HEK293 (cell line): ENCODE results near the gene TAP2.

Experiments
- BCL11B ChIP-seq: fragments of 450-650 bp; formaldehyde crosslinking; IDR thresholded peaks from 2 replicates; pipeline ENCODE4 v1.5.1; 2016; ENCODE audit warnings: low read depth, missing biosample characterization, missing genetic modification characterization
- CTCF ChIP-seq: fragments of 450-650 bp; formaldehyde crosslinking; IDR thresholded peaks from 2 replicates; pipeline ENCODE4 v1.5.1; 2016; ENCODE audit warnings: missing biosample characterization, missing genetic modification characterization
- EGR2 ChIP-seq: fragments of 450-650 bp; formaldehyde crosslinking; IDR thresholded peaks from 2 replicates; pipeline ENCODE4 v1.5.1; 2016; ENCODE audit warnings: low read depth, missing biosample characterization, missing genetic modification characterization
- KLF10 ChIP-seq: fragments of 450-650 bp; IDR thresholded peaks from 2 replicates; pipeline ENCODE4 v1.5.1; 2018; ENCODE audit warnings: missing biosample characterization, mild to moderate bottlenecking, missing genetic modification characterization
- OSR2 ChIP-seq: fragments of 450-650 bp; formaldehyde crosslinking; IDR thresholded peaks from 2 replicates; pipeline ENCODE4 v1.5.1; 2016; ENCODE audit warnings: missing biosample characterization, missing genetic modification characterization
- RBAK ChIP-seq: fragments of 450-650 bp; formaldehyde crosslinking; IDR thresholded peaks from 2 replicates; pipeline ENCODE4 v1.5.1; 2016; ENCODE audit warnings: missing biosample characterization, missing genetic modification characterization
- SETDB1 ChIP-seq: IDR thresholded peaks from one replicate; pipeline ENCODE4 v1.6.1; 2017; ENCODE audit warnings: mild to moderate bottlenecking, low read length, moderate library complexity, mixed read lengths; ENCODE audit not compliant: insufficient read length
- TCF7L2 ChIP-seq: IDR thresholded peaks from 2 replicates; pipeline ENCODE4 v1.6.1; 2011; ENCODE audit warnings: low read depth, mild to moderate bottlenecking, inconsistent platforms, low read length, moderate library complexity, borderline replicate concordance
- ZBTB21 ChIP-seq: fragments of 450-650 bp; formaldehyde crosslinking; IDR thresholded peaks from 2 replicates; pipeline ENCODE4 v1.5.1; 2017; ENCODE audit warnings: missing biosample characterization, missing genetic modification characterization
- ZBTB26 ChIP-seq: fragments of 450-650 bp; formaldehyde crosslinking; optimal IDR thresholded peaks from 2 replicates; pipeline ENCODE3; 2016; ENCODE audit warnings: missing biosample characterization, mild to moderate bottlenecking, missing genetic modification characterization
- ZBTB48 ChIP-seq: fragments of 450-650 bp; formaldehyde crosslinking; IDR thresholded peaks from 2 replicates; pipeline ENCODE4 v1.5.1; 2016; ENCODE audit warnings: missing biosample characterization, missing genetic modification characterization
- ZNF138 ChIP-seq: fragments of 450-650 bp; formaldehyde crosslinking; IDR thresholded peaks from 2 replicates; pipeline ENCODE4 v1.5.1; 2016; ENCODE audit warnings: missing biosample characterization, missing genetic modification characterization, borderline replicate concordance
- ZNF175 ChIP-seq: fragments of 450-650 bp; formaldehyde crosslinking; IDR thresholded peaks from 2 replicates; pipeline ENCODE4 v1.5.1; 2016; ENCODE audit warnings: missing biosample characterization, missing genetic modification characterization
- ZNF214 ChIP-seq: fragments of 450-650 bp; formaldehyde crosslinking; IDR thresholded peaks from 2 replicates; pipeline ENCODE4 v1.5.1; 2017; ENCODE audit warnings: missing biosample characterization, mild to moderate bottlenecking, missing genetic modification characterization, borderline replicate concordance
- ZNF23 ChIP-seq: fragments of 450-650 bp; formaldehyde crosslinking; IDR thresholded peaks from 2 replicates; pipeline ENCODE4 v1.5.1; 2016; ENCODE audit warnings: missing biosample characterization, missing genetic modification characterization, borderline replicate concordance
- ZNF239 ChIP-seq: fragments of 450-650 bp; formaldehyde crosslinking; IDR thresholded peaks from 2 replicates; pipeline ENCODE4 v1.5.1; 2016; ENCODE audit warnings: missing biosample characterization, missing genetic modification characterization
- ZNF335 ChIP-seq: fragments of 450-650 bp; formaldehyde crosslinking; conservative IDR thresholded peaks from 2 replicates; pipeline ENCODE4 v1.5.1; 2016; ENCODE audit warnings: missing biosample characterization, missing genetic modification characterization
- ZNF350 ChIP-seq: fragments of 450-650 bp; formaldehyde crosslinking; IDR thresholded peaks from 2 replicates; pipeline ENCODE4 v1.5.0; 2017; ENCODE audit warnings: missing biosample characterization, mild to moderate bottlenecking, missing genetic modification characterization
- ZNF48 ChIP-seq: fragments of 450-650 bp; formaldehyde crosslinking; IDR thresholded peaks from 2 replicates; pipeline ENCODE4 v1.5.1; 2016; ENCODE audit warnings: missing biosample characterization, missing genetic modification characterization
- ZNF514 ChIP-seq: fragments of 450-650 bp; formaldehyde crosslinking; IDR thresholded peaks from 2 replicates; pipeline ENCODE4 v1.5.1; 2016; ENCODE audit warnings: missing biosample characterization, missing genetic modification characterization
- ZNF544 ChIP-seq: fragments of 450-650 bp; formaldehyde crosslinking; IDR thresholded peaks from 2 replicates; pipeline ENCODE4 v1.5.0; 2017; ENCODE audit warnings: missing biosample characterization, missing genetic modification characterization
- ZNF560 ChIP-seq: fragments of 450-650 bp; formaldehyde crosslinking; IDR thresholded peaks from 2 replicates; pipeline ENCODE4 v1.5.1; 2017; ENCODE audit warnings: missing biosample characterization, missing genetic modification characterization, borderline replicate concordance
- ZNF561 ChIP-seq: fragments of 450-650 bp; IDR thresholded peaks from 2 replicates; pipeline ENCODE4 v1.5.1; 2018; ENCODE audit warnings: missing biosample characterization, missing genetic modification characterization, borderline replicate concordance
- ZNF704 ChIP-seq: fragments of 450-650 bp; formaldehyde crosslinking; IDR thresholded peaks from 2 replicates; pipeline ENCODE4 v1.5.1; 2016; ENCODE audit warnings: missing biosample characterization, missing genetic modification characterization
- ZNF837 ChIP-seq: fragments of 450-650 bp; formaldehyde crosslinking; IDR thresholded peaks from 2 replicates; pipeline ENCODE4 v1.5.1; 2016; ENCODE audit warnings: missing biosample characterization, missing genetic modification characterization
- ZSCAN23 ChIP-seq: fragments of 450-650 bp; formaldehyde crosslinking; IDR thresholded peaks from 2 replicates; pipeline ENCODE4 v1.5.1; 2016; ENCODE audit warnings: missing biosample characterization, missing genetic modification characterization
- TF ChIP-seq, protein P1 (sequence below): fragments of 450-650 bp; formaldehyde crosslinking; IDR thresholded peaks from 2 replicates; pipeline ENCODE4 v1.5.1; 2016; ENCODE audit warnings: missing biosample characterization, missing genetic modification characterization
- TF ChIP-seq, protein P2 (sequence below): fragments of 450-650 bp; formaldehyde crosslinking; IDR thresholded peaks from 2 replicates; pipeline ENCODE4 v1.5.1; 2016; ENCODE audit warnings: missing biosample characterization, missing genetic modification characterization
- TF ChIP-seq, protein P3 (sequence below): fragments of 450-650 bp; IDR thresholded peaks from 2 replicates; pipeline ENCODE4 v1.5.1; 2018; ENCODE audit warnings: missing biosample characterization, missing genetic modification characterization
- TF ChIP-seq, protein P4 (sequence below): fragments of 450-650 bp; IDR thresholded peaks from 2 replicates; pipeline ENCODE4 v1.5.1; 2018; ENCODE audit warnings: missing biosample characterization, mild to moderate bottlenecking, missing genetic modification characterization

Gene TAP2

DNA sequence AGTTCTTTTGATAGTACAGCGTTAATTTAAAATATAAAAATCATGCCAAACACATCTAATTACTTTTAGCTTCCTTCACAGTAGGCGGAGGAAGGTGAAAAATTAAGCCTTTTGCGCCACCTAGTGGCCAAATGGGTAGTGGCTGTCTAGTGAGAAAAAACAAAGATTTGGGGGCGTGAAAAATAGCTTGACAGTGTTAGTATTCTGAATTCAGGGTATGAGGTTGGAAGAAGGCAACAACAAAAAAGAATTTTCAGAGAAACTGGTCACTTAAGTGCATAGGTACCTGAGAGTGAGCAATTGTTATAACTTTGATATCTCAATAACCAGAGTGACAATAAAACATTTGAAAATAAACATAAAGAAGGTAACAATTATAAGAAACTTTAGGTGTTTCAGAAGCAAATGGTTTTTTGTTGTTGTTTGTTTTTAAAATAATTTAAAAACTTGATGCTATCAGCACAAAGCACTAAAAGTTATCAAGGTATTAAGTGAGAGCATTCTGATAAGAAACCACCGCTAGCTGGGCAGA, 29.8 kb upstream of the TAP2 start (continued):
- TF ChIP-seq, protein P1, sequence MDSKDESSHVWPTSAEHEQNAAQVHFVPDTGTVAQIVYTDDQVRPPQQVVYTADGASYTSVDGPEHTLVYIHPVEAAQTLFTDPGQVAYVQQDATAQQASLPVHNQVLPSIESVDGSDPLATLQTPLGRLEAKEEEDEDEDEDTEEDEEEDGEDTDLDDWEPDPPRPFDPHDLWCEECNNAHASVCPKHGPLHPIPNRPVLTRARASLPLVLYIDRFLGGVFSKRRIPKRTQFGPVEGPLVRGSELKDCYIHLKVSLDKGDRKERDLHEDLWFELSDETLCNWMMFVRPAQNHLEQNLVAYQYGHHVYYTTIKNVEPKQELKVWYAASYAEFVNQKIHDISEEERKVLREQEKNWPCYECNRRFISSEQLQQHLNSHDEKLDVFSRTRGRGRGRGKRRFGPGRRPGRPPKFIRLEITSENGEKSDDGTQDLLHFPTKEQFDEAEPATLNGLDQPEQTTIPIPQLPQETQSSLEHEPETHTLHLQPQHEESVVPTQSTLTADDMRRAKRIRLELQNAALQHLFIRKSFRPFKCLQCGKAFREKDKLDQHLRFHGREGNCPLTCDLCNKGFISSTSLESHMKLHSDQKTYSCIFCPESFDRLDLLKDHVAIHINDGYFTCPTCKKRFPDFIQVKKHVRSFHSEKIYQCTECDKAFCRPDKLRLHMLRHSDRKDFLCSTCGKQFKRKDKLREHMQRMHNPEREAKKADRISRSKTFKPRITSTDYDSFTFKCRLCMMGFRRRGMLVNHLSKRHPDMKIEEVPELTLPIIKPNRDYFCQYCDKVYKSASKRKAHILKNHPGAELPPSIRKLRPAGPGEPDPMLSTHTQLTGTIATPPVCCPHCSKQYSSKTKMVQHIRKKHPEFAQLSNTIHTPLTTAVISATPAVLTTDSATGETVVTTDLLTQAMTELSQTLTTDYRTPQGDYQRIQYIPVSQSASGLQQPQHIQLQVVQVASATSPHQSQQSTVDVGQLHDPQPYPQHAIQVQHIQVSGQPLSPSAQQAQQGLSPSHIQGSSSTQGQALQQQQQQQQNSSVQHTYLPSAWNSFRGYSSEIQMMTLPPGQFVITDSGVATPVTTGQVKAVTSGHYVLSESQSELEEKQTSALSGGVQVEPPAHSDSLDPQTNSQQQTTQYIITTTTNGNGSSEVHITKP (tag by site-specific recombination), result no peak
- TF ChIP-seq OSR2 (no peak), ZNF514 (tag by site-specific recombination) (no peak), ZNF704 (no peak), ZNF239 (tag by site-specific recombination) (no peak), ZNF48 (tag by site-specific recombination) (no peak), ZNF561 (tag by site-specific recombination) (no peak), ZNF544 (no peak), ZNF560 (no peak), EGR2 (peak; percentile 64), BCL11B (tag by site-specific recombination) (no peak), TCF7L2 (no peak), ZNF23 (tag by site-specific recombination) (no peak), ZNF837 (tag by site-specific recombination) (no peak), SETDB1 (no peak), RBAK (tag by site-specific recombination) (no peak), ZBTB48 (tag by site-specific recombination) (no peak), ZBTB26 (no peak), ZNF175 (tag by site-specific recombination) (no peak), ZSCAN23 (tag by site-specific recombination) (no peak), KLF10 (tag by site-specific recombination) (0 out of 2 replicates have a peak, but pooled peaks have one; percentile 20), CTCF (peak; percentile 63), ZNF138 (no peak), ZNF214 (tag by site-specific recombination) (no peak), ZNF335 (tag by site-specific recombination) (no peak), ZNF350 (tag by site-specific recombination) (no peak), ZBTB21 (tag by site-specific recombination) (no peak)
- TF ChIP-seq, protein P2, sequence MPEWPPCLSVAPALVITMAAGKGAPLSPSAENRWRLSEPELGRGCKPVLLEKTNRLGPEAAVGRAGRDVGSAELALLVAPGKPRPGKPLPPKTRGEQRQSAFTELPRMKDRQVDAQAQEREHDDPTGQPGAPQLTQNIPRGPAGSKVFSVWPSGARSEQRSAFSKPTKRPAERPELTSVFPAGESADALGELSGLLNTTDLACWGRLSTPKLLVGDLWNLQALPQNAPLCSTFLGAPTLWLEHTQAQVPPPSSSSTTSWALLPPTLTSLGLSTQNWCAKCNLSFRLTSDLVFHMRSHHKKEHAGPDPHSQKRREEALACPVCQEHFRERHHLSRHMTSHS, result no peak
- TF ChIP-seq, protein P3, sequence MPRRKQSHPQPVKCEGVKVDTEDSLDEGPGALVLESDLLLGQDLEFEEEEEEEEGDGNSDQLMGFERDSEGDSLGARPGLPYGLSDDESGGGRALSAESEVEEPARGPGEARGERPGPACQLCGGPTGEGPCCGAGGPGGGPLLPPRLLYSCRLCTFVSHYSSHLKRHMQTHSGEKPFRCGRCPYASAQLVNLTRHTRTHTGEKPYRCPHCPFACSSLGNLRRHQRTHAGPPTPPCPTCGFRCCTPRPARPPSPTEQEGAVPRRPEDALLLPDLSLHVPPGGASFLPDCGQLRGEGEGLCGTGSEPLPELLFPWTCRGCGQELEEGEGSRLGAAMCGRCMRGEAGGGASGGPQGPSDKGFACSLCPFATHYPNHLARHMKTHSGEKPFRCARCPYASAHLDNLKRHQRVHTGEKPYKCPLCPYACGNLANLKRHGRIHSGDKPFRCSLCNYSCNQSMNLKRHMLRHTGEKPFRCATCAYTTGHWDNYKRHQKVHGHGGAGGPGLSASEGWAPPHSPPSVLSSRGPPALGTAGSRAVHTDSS (tag by site-specific recombination), result no peak
- TF ChIP-seq, protein P4, sequence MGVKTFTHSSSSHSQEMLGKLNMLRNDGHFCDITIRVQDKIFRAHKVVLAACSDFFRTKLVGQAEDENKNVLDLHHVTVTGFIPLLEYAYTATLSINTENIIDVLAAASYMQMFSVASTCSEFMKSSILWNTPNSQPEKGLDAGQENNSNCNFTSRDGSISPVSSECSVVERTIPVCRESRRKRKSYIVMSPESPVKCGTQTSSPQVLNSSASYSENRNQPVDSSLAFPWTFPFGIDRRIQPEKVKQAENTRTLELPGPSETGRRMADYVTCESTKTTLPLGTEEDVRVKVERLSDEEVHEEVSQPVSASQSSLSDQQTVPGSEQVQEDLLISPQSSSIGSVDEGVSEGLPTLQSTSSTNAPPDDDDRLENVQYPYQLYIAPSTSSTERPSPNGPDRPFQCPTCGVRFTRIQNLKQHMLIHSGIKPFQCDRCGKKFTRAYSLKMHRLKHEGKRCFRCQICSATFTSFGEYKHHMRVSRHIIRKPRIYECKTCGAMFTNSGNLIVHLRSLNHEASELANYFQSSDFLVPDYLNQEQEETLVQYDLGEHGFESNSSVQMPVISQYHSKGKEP, result no peak
